Measurements from ENCODE around the gene FADS3. TPM values are rescaled to one million over a fixed set of nuclear protein-coding genes. Genes with fewer than 3 reads are reported as not detected.

The FADS3 gene
- total RNA-seq, 4 donors from 2014 or later, result 9.5 to 76.7 (median 18.4) TPM

DNA sequence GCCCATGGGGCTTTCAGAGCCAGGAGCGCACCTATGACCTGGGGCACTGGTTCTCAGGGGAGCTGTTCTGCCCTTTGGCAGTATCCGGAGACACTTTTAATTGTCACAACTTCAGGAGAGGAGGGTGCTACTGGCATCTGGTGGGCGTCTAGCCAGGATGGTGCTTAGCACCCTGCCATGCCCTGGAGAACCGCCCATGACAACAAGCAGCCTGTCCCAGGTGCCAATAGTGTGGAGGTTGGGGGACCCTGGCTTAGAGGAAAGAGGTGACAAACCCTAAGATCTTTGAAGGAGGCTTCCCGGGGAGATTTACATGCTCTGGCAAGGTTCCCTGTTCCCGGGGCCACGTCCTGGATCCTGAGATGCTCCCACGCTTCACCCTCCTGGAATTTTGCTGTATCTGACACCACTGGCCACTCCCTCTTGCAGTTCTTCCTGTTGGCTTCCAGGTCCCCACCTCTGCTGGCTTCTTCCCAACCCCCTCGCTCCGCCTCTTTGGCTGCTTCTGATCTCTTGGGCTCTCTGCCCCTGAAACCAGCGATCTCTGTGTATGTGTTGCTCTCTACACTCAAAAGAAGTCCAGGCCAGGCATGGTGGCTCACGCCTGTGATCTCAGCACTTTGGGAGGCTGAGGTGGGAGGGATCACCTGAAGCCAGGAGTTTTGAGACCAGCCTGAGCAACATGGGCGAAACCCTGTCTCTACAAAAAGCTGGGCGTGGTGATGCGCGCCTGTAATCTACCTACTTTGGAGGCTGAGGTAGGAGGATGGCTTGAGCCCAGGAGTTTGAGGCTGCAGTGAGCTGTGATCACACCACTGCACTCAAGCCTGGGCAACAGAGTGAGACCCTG, 31.1 kb downstream of the FADS3 start:
- no peak overlapping the region for H3K4me3 ChIP-seq
- TF ChIP-seq, protein P1, sequence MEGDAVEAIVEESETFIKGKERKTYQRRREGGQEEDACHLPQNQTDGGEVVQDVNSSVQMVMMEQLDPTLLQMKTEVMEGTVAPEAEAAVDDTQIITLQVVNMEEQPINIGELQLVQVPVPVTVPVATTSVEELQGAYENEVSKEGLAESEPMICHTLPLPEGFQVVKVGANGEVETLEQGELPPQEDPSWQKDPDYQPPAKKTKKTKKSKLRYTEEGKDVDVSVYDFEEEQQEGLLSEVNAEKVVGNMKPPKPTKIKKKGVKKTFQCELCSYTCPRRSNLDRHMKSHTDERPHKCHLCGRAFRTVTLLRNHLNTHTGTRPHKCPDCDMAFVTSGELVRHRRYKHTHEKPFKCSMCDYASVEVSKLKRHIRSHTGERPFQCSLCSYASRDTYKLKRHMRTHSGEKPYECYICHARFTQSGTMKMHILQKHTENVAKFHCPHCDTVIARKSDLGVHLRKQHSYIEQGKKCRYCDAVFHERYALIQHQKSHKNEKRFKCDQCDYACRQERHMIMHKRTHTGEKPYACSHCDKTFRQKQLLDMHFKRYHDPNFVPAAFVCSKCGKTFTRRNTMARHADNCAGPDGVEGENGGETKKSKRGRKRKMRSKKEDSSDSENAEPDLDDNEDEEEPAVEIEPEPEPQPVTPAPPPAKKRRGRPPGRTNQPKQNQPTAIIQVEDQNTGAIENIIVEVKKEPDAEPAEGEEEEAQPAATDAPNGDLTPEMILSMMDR (IDR thresholded peaks at IDR 0.05), result no peak
- no peak overlapping the region for H3K27ac ChIP-seq
- H3K9me3 ChIP-seq, result no peaks in the 10 kb centered on the region
- peaks cover 0 to 29% (median 0%) of the 10 kb centered on the region in 3 donors for H3K36me3 ChIP-seq
- H3K27me3 ChIP-seq, result no peaks in the 10 kb centered on the region
- DNase-seq, result peak in 2 of 3 donors; percentile 58 to 65
- no peaks in the 10 kb centered on the region for H3K4me1 ChIP-seq

DNA sequence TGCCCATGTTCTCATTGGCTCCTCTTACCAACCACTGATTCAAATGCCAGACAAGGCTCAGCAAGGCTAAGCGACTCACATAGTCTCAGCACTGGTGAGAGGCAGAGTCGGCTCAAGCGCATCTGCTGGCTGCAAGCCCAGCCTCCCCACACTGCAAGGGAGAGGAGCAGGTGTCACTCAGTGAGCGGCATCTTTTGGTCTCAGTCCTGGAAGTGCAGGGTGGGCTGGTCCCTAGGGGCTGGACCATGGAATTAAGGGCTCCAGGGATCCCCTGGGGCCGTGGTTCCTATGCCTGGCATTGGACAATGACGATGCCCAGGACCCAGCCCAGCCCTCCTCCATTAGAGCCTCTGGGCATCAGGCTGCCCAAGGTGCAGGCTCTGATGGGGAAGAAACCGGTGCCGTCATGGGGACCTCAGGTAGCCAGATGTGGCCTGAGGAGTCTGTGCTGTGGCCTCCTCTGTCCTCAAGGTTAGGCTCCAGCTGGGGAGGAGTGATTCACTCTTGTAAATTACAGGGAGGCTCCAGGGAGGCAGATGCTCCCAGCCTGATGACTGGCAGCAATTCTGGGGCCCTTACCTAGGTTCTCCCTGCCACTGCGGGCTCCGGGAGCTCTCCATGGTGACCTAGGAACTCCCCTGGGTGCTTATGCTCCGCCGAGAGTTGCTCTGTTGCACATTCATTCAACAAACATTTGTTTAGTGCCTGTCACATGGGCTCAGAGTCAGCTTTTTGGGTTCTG, 35.2 kb downstream of the FADS3 start:
- peaks cover 0 to 48% (median 0%) of the 10 kb centered on the region in 3 donors for H3K36me3 ChIP-seq
- H3K27me3 ChIP-seq, result no peaks in the 10 kb centered on the region
- H3K27ac ChIP-seq, result no peak overlapping the region
- no peaks in the 10 kb centered on the region for H3K9me3 ChIP-seq
- TF ChIP-seq POLR2A (IDR thresholded peaks at IDR 0.05), result no peak
- TF ChIP-seq, protein P1 (IDR thresholded peaks at IDR 0.05), result no peak
- H3K4me1 ChIP-seq, result no peaks in the 10 kb centered on the region
- no peak for DNase-seq
- no peak overlapping the region for H3K4me3 ChIP-seq

DNA sequence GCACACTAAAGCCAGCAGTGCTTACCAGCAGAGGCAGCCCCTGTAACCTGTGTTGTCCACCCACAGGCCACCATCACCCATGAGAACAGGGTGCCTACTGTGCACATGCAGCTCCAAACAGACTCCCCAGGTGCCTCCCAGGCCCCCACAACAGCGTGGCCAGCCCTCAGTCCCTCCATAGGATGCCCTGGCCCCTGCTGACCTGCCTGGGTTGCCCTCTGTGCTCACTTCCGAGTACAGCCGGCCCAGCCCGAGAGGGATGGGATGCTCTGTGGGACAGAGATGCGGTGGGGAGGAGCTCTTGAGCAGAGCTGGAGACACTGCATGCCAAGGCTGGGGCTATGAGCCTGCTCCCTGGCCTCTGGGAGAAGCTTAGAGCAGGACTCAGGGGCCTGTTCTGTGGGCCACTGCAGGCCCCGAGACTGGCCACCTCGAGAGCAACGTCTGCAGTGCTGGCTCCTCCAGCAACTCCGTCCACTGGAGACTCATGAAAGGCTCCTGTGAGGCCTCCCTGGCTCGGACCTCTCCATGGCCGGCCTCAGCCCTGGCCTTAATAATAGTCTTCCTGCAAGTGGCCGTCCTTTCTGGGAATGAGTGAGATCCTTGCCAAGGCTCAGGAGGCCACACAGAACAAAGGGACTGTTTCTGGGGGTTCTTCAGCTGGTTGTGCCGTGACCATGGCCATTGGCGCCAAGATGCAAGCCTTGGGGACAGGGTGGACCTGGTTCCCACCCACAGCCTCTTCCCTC, 36.2 kb downstream of the FADS3 start:
- Histone ChIP-seq H3K4me3 (no peak overlapping the region), H3K27ac (no peak overlapping the region), H3K27me3 (no peaks in the 10 kb centered on the region), H3K9me3 (no peaks in the 10 kb centered on the region), H3K36me3 (peaks cover 0 to 41% (median 0%) of the 10 kb centered on the region in 3 donors), H3K4me1 (no peaks in the 10 kb centered on the region)
- no peak for TF ChIP-seq POLR2A (IDR thresholded peaks at IDR 0.05)
- TF ChIP-seq, protein P1 (IDR thresholded peaks at IDR 0.05), result no peak
- DNase-seq, result no peak

DNA sequence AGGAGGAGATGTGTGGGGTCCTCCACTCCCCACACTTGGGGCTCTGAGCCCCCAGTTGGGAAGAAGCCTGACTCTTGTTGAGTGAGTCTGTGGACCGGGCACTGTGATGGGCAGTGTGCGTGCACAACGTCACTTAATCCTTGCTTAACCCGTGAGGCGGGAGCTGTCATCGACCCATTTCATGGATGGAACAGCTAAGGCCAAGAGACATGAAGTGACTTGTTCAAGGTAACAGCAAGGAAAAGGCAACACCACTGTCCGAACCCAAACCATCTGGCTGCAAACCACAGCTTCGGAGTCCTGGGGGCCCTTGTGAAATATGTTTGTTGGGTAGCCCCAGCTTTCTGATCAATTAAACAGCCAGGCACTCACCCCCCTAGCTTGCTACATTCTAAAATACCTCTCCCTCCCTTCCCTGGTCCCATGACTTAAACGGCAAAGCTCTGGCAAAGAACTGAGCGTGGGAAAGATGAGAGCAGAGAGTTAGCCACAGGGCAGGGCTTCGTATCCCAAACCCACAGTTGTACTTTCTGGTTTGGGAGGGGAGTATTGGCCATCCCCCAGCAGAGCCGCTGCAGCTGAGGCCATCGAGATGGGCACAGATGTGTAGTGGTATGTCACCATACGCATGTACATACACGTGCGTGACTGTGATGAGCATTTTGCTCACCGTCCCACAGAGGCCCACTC, 37.0 kb downstream of the FADS3 start:
- H3K4me3 ChIP-seq, result no peak overlapping the region
- H3K9me3 ChIP-seq, result no peaks in the 10 kb centered on the region
- peaks cover 0 to 44% (median 0%) of the 10 kb centered on the region in 3 donors for H3K36me3 ChIP-seq
- H3K27me3 ChIP-seq, result no peaks in the 10 kb centered on the region
- no peak overlapping the region for H3K27ac ChIP-seq
- TF ChIP-seq, protein P1 (IDR thresholded peaks at IDR 0.05), result no peak
- no peak for TF ChIP-seq POLR2A (IDR thresholded peaks at IDR 0.05)
- H3K4me1 ChIP-seq, result no peaks in the 10 kb centered on the region
- no peak for DNase-seq

DNA sequence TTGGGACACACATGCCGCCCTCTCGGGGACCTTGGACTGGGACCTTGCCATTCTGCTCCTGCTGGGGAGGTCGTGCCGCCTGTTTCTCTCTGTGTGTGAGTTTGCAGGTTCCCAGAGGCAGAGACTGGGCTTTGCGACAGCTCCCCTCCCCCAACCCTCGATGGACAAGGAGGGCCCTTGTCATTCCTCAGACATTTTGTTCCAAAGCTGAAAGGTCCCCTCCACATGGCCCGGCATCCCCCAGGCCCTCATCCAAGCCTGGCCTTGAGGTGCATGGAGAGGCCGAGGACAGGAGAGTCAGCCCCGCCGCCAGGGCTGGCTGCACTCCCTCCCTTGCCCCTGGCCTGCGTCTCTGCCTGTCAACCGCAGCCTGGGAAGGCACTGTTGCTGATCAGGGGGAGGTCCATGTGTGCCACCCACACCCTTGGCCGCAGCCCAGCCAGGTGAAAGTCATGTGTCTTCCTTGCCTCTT, 37.6 kb downstream of the FADS3 start:
- no peak for TF ChIP-seq POLR2A (IDR thresholded peaks at IDR 0.05)
- TF ChIP-seq, protein P1 (IDR thresholded peaks at IDR 0.05), result no peak
- DNase-seq, result no peak
- H3K36me3 ChIP-seq, result peaks cover 0 to 50% (median 0%) of the 10 kb centered on the region in 3 donors
- no peak overlapping the region for H3K4me3 ChIP-seq
- no peaks in the 10 kb centered on the region for H3K9me3 ChIP-seq
- no peaks in the 10 kb centered on the region for H3K4me1 ChIP-seq
- H3K27me3 ChIP-seq, result no peaks in the 10 kb centered on the region
- no peak overlapping the region for H3K27ac ChIP-seq

Measured in Peyer's patch (tissue), 4 donors.